Large intestine (tissue), 3 donors: ENCODE measurements around the gene C2orf76. TPM values are rescaled to one million over a fixed set of nuclear protein-coding genes. Genes with fewer than 3 reads are reported as not detected.

Experiments used
- DNase-seq, 2 donors: peaks; one replicate each; pipeline versions ENCODE4 v3.0.0 to v3.0.0-alpha.2; 2013
- H3K27ac ChIP-seq: one replicate; pipeline ENCODE4 v1.5.1; 2013; ENCODE audit warnings: low read length
- H3K27me3 ChIP-seq: 2 replicates; pipeline ENCODE4 v1.6.1; 2013; ENCODE audit warnings: low read length; ENCODE audit not compliant: control insufficient read depth, insufficient read depth
- H3K36me3 ChIP-seq: 2 replicates; pipeline ENCODE4 v1.6.1; 2013; ENCODE audit warnings: low read length; ENCODE audit not compliant: control insufficient read depth, insufficient read depth
- H3K4me1 ChIP-seq: one replicate; pipeline ENCODE4 v1.6.1; 2013; ENCODE audit warnings: low read length; ENCODE audit not compliant: control insufficient read depth, insufficient read depth
- H3K4me3 ChIP-seq: one replicate; pipeline ENCODE4 v1.5.1; 2013; ENCODE audit warnings: low read length
- H3K9me3 ChIP-seq: one replicate; pipeline ENCODE4 v1.6.1; 2013; ENCODE audit warnings: mild to moderate bottlenecking, low read depth, low read length, moderate library complexity; ENCODE audit not compliant: control insufficient read depth
- WGBS: methylation state at CpG from one replicate; pipeline ENCODE4 v1.1.5; 2013; ENCODE audit warnings: low lambda C conversion rate; ENCODE audit not compliant: insufficient coverage; 5-methylcytosine and 5-hydroxymethylcytosine counted together
- polyA plus RNA-seq: library from polyadenylated mRNA; unstranded; fragments of 120-200 nt; gene quantifications from one replicate; pipeline ENCODE4 v1.2.1, GENCODE V29; 2013

Gene C2orf76
- polyA plus RNA-seq, 1 donor = 11.9 TPM

DNA sequence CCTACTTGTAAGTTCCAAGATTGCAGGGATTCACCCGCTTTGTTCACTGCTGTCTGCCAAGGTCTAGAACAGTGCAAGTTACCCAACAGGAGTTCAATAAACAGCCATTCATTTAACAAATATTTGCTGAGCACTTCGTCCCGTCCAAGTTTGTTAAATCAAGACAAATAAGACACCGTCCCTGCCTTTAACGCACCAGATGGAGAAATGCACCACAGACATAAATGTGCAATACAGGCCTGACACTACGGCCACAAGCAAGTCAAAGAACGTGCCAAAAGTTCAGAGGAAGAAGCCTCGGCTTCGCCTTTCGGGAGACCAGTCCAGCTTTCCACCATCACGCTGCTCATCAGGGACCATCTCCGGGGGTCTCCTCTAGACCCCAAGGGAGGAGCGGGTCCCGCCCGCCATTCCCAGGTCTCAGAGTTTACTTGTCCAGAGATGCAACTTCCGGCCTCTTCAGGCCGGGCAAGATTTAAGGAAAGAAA, 429 bp downstream of the C2orf76 start:
- Histone ChIP-seq H3K27ac (peak overlapping the region; percentile 85), H3K9me3 (no peaks in the 10 kb centered on the region), H3K4me3 (peak overlapping the region; percentile 67), H3K36me3 (peaks cover 28% of the 10 kb centered on the region), H3K27me3 (no peaks in the 10 kb centered on the region), H3K4me1 (peaks cover 19% of the 10 kb centered on the region)
- no peak for DNase-seq
- no CpG with 5 or more reads among the region's 17 CpGs for WGBS

DNA sequence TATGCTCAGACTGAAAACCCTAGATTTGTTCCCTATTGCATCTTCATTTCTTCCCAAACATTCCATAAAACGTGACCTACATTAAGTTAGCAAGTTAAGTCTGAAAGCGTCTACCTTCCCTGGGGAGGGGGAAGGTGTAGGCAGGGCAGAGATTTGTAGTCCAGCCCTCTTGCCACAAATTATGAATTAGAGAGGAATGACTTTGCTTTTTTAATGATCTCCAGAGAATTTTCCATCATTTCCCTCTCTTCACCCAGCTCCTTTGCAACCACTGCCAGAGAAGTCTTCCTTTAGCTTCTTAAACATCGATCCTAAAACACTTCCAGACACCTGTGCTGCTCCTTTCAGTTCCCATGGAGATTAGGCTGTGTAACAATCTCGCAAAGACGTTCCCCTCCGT, 1.2 kb downstream of the C2orf76 start:
- Histone ChIP-seq H3K4me1 (peaks cover 19% of the 10 kb centered on the region), H3K4me3 (peak overlapping the region; percentile 67), H3K36me3 (peaks cover 21% of the 10 kb centered on the region), H3K27ac (peak overlapping the region; percentile 85), H3K27me3 (no peaks in the 10 kb centered on the region), H3K9me3 (no peaks in the 10 kb centered on the region)
- 60% methylated on average over 1 of the region's 6 CpGs for WGBS
- DNase-seq = no peak

DNA sequence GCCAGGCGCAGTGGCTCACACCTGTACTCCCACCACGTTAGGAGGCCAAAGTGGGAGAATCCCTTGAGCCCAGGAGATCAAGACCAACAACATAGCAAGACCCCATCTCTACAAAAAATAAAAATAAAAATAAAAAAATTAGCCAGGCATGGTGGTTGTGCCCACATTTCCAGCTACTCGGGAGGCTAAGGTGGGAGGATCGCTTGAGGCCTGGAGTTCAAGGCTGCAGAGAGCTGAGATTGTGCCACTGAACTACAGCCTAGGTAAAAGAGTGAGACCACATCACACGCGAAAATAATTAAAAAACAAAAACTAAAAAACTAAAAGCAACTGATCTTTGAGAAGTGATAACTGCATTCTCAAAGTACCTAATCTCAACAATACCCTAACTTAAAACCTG, 1.8 kb downstream of the C2orf76 start:
- Histone ChIP-seq H3K4me1 (peaks cover 19% of the 10 kb centered on the region), H3K9me3 (no peaks in the 10 kb centered on the region), H3K36me3 (peaks cover 16% of the 10 kb centered on the region), H3K4me3 (no peak overlapping the region), H3K27me3 (no peaks in the 10 kb centered on the region), H3K27ac (no peak overlapping the region)
- DNase-seq = no peak
- 93% methylated on average over 3 of the region's 6 CpGs for WGBS

DNA sequence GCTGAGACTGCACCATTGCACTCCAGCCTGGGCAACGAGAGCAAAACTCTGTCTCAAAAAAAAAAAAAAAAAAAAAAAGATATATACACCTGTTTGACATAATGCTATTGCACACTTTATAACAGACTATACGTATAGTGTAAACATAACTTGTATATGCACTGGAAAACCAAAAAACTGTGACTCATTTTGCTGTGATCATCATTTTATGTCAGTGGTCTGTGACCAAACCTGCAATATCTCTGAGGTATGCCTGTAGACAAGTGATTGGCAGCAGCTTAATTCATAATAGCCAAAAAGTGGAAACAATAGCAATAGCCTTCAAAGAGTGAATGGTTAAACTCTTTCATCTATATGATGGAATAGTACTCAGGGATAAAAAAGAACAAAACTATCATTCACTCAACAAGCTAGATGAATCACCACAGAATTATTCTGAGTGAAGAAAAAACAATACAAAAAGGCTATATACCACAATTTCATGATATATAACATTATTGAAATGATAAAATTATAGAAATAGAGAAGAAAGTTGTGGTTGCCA, 6.1 kb downstream of the C2orf76 start:
- DNase-seq = no peak
- peaks cover 10% of the 10 kb centered on the region for H3K4me1 ChIP-seq
- H3K27me3 ChIP-seq = no peaks in the 10 kb centered on the region
- no CpG with 5 or more reads among the region's 2 CpGs for WGBS
- no peak overlapping the region for H3K4me3 ChIP-seq
- H3K9me3 ChIP-seq = no peaks in the 10 kb centered on the region
- no peaks in the 10 kb centered on the region for H3K36me3 ChIP-seq
- H3K27ac ChIP-seq = no peak overlapping the region

- no peaks in the 10 kb centered on the region for H3K27me3 ChIP-seq
- 100% methylated on average over 1 of the region's 6 CpGs for WGBS
- peaks cover 5% of the 10 kb centered on the region for H3K4me1 ChIP-seq
- H3K9me3 ChIP-seq = no peaks in the 10 kb centered on the region
- H3K27ac ChIP-seq = no peak overlapping the region
- DNase-seq = no peak
- no peaks in the 10 kb centered on the region for H3K36me3 ChIP-seq
- no peak overlapping the region for H3K4me3 ChIP-seq
Observed at GRCh38 chr2:119359774-119360173, 6.9 kb downstream of the C2orf76 start.

DNA sequence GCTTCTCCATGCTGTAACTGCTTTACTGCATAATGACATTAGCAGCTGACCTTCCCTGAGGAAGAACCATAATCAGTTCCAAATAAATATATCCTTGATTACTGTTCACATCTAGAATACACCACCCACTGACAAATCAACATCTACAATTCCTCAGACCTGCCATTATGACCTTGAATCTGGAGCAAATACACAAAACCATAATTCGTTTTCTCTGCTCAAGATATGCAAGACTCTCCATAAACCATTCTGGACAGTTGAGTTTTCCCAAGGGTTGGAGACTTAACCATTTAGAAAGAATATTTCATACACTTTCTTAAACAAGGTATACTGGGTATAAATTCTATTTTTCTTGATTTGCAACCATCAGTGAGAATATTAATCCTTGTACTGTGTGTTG, 11.8 kb downstream of the C2orf76 start:
- Histone ChIP-seq H3K9me3 (no peaks in the 10 kb centered on the region), H3K4me3 (no peak overlapping the region), H3K4me1 (no peaks in the 10 kb centered on the region), H3K36me3 (no peaks in the 10 kb centered on the region), H3K27ac (no peak overlapping the region), H3K27me3 (no peaks in the 10 kb centered on the region)
- no CpG with 5 or more reads among the region's 1 CpG for WGBS
- no peak for DNase-seq

DNA sequence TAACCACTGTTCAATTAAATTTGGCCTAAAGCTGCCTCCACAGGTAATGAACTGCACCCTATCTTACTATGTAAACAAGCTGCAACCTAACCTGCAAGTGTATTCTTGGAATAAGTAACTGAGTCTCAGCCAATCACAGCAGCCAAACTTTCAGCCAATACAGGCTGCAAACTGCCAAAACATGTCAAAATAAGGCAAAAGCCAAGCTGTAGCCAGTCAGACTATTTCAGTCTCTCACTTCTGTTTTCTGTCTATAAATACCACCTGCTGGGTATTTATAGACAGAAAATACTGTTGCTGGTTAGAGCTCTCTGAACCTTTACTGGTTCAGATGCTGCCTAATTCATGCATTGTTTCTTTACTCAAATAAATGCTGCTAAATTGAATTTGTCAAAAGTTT, 14.3 kb downstream of the C2orf76 start:
- no peaks in the 10 kb centered on the region for H3K36me3 ChIP-seq
- H3K4me1 ChIP-seq = no peaks in the 10 kb centered on the region
- DNase-seq = no peak

GRCh38 chr2:119350311-119350998, 16.2 kb downstream of the C2orf76 start:
- H3K27me3 ChIP-seq = no peaks in the 10 kb centered on the region
- H3K27ac ChIP-seq = no peak overlapping the region
- no peak for DNase-seq
- H3K4me1 ChIP-seq = no peaks in the 10 kb centered on the region
- no peaks in the 10 kb centered on the region for H3K9me3 ChIP-seq
- no peaks in the 10 kb centered on the region for H3K36me3 ChIP-seq
- H3K4me3 ChIP-seq = no peak overlapping the region
- no CpG with 5 or more reads among the region's 4 CpGs for WGBS

More for the DNA sequence above, 14.3 kb downstream of the C2orf76 start:
- Histone ChIP-seq H3K9me3 (no peaks in the 10 kb centered on the region), H3K27me3 (no peaks in the 10 kb centered on the region), H3K27ac (no peak overlapping the region), H3K4me3 (no peak overlapping the region)

GRCh38 chr2:119349289-119349688, 17.3 kb downstream of the C2orf76 start:
- Histone ChIP-seq H3K27ac (no peak overlapping the region), H3K4me1 (no peaks in the 10 kb centered on the region), H3K9me3 (no peaks in the 10 kb centered on the region), H3K4me3 (no peak overlapping the region), H3K27me3 (no peaks in the 10 kb centered on the region), H3K36me3 (no peaks in the 10 kb centered on the region)
- DNase-seq = no peak
- WGBS = no CpG with 5 or more reads among the region's 6 CpGs

DNA sequence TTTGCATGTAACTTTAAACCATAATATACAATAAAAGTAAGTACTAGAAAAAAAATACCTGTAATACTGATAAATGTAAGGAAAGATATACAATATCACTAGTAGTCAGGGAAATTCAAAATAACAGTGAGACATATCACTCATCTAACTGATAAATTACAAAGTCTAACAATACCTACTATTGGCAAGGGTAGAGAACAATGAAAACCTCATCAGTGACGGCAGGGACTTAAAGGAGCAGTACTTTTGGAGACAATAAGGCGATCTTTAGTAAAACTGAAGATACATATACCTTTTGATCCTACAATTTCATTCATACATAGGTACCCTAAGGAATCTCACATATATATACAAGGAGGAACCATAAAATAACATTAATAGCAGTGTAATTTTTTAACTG, 24.9 kb downstream of the C2orf76 start:
- Histone ChIP-seq H3K9me3 (no peaks in the 10 kb centered on the region), H3K27me3 (no peaks in the 10 kb centered on the region)
- WGBS = no CpG with 5 or more reads among the region's 2 CpGs

GRCh38 chr2:119339562-119339923, 27.1 kb downstream of the C2orf76 start:
- no peaks in the 10 kb centered on the region for H3K27me3 ChIP-seq
- WGBS = 100% methylated on average over 2 of the region's 7 CpGs

More for the DNA sequence above, 24.9 kb downstream of the C2orf76 start:
- no peaks in the 10 kb centered on the region for H3K4me1 ChIP-seq
- H3K27ac ChIP-seq = no peak overlapping the region
- DNase-seq = no peak
- H3K4me3 ChIP-seq = no peak overlapping the region
- H3K36me3 ChIP-seq = no peaks in the 10 kb centered on the region

More at GRCh38 chr2:119339562-119339923, 27.1 kb downstream of the C2orf76 start:
- Histone ChIP-seq H3K4me1 (no peaks in the 10 kb centered on the region), H3K4me3 (no peak overlapping the region), H3K36me3 (no peaks in the 10 kb centered on the region), H3K9me3 (no peaks in the 10 kb centered on the region), H3K27ac (no peak overlapping the region)
- no peak for DNase-seq
